ENCODE measurements around the gene SYNJ2BP. TPM values are rescaled to one million over a fixed set of nuclear protein-coding genes. Genes with fewer than 3 reads are reported as not detected.

Gene SYNJ2BP
- total and polyA plus RNA-seq, 2 of the 13 experiments (the other 11 are each of a cell fraction or from before 2014, with no cell fraction given): 18.1 to 28.6 TPM

DNA sequence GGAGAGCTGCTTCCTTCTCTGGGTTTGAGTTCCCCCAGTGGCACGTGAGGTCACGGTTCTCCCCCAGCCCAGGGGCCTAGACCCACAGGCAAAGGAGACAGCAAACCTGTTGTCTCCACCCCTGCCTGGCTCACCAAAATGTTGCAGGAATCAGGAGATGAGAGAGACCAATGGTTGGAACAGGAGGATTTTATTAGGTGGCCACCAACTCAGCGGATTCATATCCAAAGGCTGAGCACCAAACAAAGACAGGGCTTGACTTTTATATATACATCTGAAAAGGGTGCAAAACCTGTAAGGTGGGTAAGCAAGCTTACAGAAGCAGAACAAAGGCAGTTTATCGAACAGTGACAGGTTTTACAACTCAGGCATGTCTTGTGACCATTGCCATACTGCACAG lies 25.9 kb upstream of the SYNJ2BP start:
- Histone ChIP-seq H4K20me1 (ENCODE audit: insufficient read depth, low read length) (no peaks in the 10 kb centered on the region), H3K36me3 (replicated peaks in 1 of 2; ENCODE audit: control insufficient read depth in 1 of 2, insufficient read depth in 2 of 2, low read length in 2 of 2) (no peaks in the 10 kb centered on the region), H3K27ac (ENCODE audit: extremely low read length, insufficient read depth, low read length) (no peak overlapping the region), H3K79me2 (ENCODE audit: insufficient read depth, low read length) (no peaks in the 10 kb centered on the region), H3K27me3 (ENCODE audit: control insufficient read depth in 1 of 2, insufficient read depth in 2 of 2, low read length in 2 of 2) (no peaks in the 10 kb centered on the region; a peak in 1 of 5 replicates), H3K9ac (ENCODE audit: insufficient read depth, low read depth, low read length) (no peak overlapping the region), H3K4me2 (ENCODE audit: low read depth, low read length) (no peak overlapping the region), H3K9me3 (ENCODE audit: low read length) (peaks cover 37% of the 10 kb centered on the region), H3K4me1 (ENCODE audit: insufficient read depth, low read length) (no peaks in the 10 kb centered on the region), H3K4me3 (replicated peaks in 1 of 3; ENCODE audit: insufficient read depth in 1 of 3, low read depth in 2 of 3, low read length in 3 of 3) (no peak overlapping the region), H2AFZ (ENCODE audit: low read length) (no peak overlapping the region)
- ChIA-PET POLR2A (no interaction called here), CTCF (ENCODE audit: low intra/inter-chr PET ratio, low total read pairs) (no interaction called here)
- intact Hi-C loops (cut with micrococcal nuclease; ENCODE audit: unreplicated experiment): no loop called here
- no peak for ATAC-seq
- no TSS peak for BruUV-seq (replicated peaks)
- no peak for TF ChIP-seq MBD4 (IDR thresholded peaks at IDR 0.05; ENCODE audit: borderline replicate concordance, low read length)
- TF ChIP-seq, protein P1, sequence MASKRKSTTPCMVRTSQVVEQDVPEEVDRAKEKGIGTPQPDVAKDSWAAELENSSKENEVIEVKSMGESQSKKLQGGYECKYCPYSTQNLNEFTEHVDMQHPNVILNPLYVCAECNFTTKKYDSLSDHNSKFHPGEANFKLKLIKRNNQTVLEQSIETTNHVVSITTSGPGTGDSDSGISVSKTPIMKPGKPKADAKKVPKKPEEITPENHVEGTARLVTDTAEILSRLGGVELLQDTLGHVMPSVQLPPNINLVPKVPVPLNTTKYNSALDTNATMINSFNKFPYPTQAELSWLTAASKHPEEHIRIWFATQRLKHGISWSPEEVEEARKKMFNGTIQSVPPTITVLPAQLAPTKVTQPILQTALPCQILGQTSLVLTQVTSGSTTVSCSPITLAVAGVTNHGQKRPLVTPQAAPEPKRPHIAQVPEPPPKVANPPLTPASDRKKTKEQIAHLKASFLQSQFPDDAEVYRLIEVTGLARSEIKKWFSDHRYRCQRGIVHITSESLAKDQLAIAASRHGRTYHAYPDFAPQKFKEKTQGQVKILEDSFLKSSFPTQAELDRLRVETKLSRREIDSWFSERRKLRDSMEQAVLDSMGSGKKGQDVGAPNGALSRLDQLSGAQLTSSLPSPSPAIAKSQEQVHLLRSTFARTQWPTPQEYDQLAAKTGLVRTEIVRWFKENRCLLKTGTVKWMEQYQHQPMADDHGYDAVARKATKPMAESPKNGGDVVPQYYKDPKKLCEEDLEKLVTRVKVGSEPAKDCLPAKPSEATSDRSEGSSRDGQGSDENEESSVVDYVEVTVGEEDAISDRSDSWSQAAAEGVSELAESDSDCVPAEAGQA (IDR thresholded peaks at IDR 0.05; ENCODE audit: low read depth): no peak
- TF ChIP-seq, protein P1 (CRISPR knock-in tag; IDR thresholded peaks at IDR 0.05; ENCODE audit: borderline replicate concordance): no peak
- 3% methylated on average over 2 of the region's 4 CpGs for WGBS (ENCODE audit: low lambda C conversion rate)
- in situ Hi-C loops (cut with HindIII; ENCODE audit: extremely low pct_ligation_motif_present, low pct_unique_long_range_greater_than_20kb): no loop called here
- DNase-seq (ENCODE audit: low spot score): no peak
- FAIRE-seq: no peak

Data from HepG2 (cell line).